MCF 10A (cell line): ENCODE results near the gene KIF1A. TPM values are rescaled to one million over a fixed set of nuclear protein-coding genes. Genes with fewer than 3 reads are reported as not detected.
A peak's percentile ranks its signal among the peaks of the same experiment; 100 is the strongest.

Experiments used
- BruUV-seq: library from RNA; stranded (reverse); fragments of 400-500 nt; replicated peaks from 2 replicates; lab custom pipeline; 2021; lab: Mats Ljungman, UMichigan
- CTCF ChIA-PET: fragments of 300-600 bp; sonication (Branson Sonifier 250); formaldehyde crosslinking; extraction: SDS; loops from one replicate; lab custom pipeline; 2021; ENCODE audit warnings: antibody characterized with exemption, inconsistent platforms; lab: Yijun Ruan, JAX
- POLR2A ChIA-PET: fragments of 300-600, 350-650 bp; sonication (Branson Sonifier 250); formaldehyde crosslinking; extraction: SDS; loops from one replicate; lab custom pipeline; 2020; ENCODE audit warnings: antibody characterized with exemption, inconsistent platforms; lab: Yijun Ruan, JAX
- DNase-seq: peaks from one replicate; pipeline ENCODE4 v3.0.0-alpha.2; 2018; ENCODE audit not compliant: unreplicated experiment
- H3K27ac Mint-ChIP-seq: one replicate; pipeline ENCODE4 v1.8.0; 2022; ENCODE audit warnings: mild to moderate bottlenecking, low read depth, mixed read lengths; ENCODE audit not compliant: unreplicated experiment
- H3K27me3 Mint-ChIP-seq: one replicate; pipeline ENCODE4 v1.8.0; 2022; ENCODE audit warnings: mixed read lengths; ENCODE audit not compliant: insufficient read depth, unreplicated experiment
- H3K36me3 Mint-ChIP-seq: one replicate; pipeline ENCODE4 v1.8.0; 2022; ENCODE audit warnings: mild to moderate bottlenecking, moderate library complexity, mixed read lengths; ENCODE audit not compliant: insufficient read depth, unreplicated experiment
- H3K4me1 Mint-ChIP-seq: one replicate; pipeline ENCODE4 v1.8.0; 2022; ENCODE audit warnings: mixed read lengths; ENCODE audit not compliant: insufficient read depth, unreplicated experiment
- H3K4me3 Mint-ChIP-seq: one replicate; pipeline ENCODE4 v1.8.0; 2022; ENCODE audit warnings: mild to moderate bottlenecking, moderate library complexity, mixed read lengths; ENCODE audit not compliant: unreplicated experiment
- H3K9me3 Mint-ChIP-seq: one replicate; pipeline ENCODE4 v1.8.0; 2022; ENCODE audit warnings: mixed read lengths; ENCODE audit not compliant: unreplicated experiment
- CTCF ChIP-seq: fragments of 200-600 bp; IDR thresholded peaks from one replicate; pipeline ENCODE4 v1.8.0; 2022; ENCODE audit warnings: antibody characterized with exemption, mild to moderate bottlenecking; ENCODE audit not compliant: unreplicated experiment
- intact Hi-C: fragments of 100-400 bp; cut with micrococcal nuclease; formaldehyde crosslinking; loops from 2 replicates; pipeline ENCODE4 v1.14.1; 2022
- total RNA-seq: library from RNA; stranded (reverse); gene quantifications from 2 replicates; pipeline ENCODE4 v1.2.3, GENCODE V29; 2022

Gene KIF1A
- total RNA-seq, 1 experiment from 2014 or later: not detected

GRCh38 chr2:240840435-240841060 is 20.5 kb upstream of the KIF1A start:
- Mint-ChIP-seq H3K27me3 (peaks cover 76% of the 10 kb centered on the region), H3K9me3 (no peaks in the 10 kb centered on the region), H3K27ac (no peak overlapping the region), H3K4me3 (no peak overlapping the region), H3K4me1 (no peaks in the 10 kb centered on the region), H3K36me3 (no peaks in the 10 kb centered on the region)
- ChIA-PET POLR2A (interaction anchor here (0.7 to 1.4 kb wide), 4 partner anchors 254 to 279 kb away, joined by 3 to 4 read pairs (median 4); partner anchors contain the start of gene CAPN10), CTCF (interaction anchor here (0.5 to 4.1 kb wide), 29 partner anchors 9 to 993 kb away, joined by 3 to 63 read pairs (median 4); partner anchors contain the start of genes PASK and PPP1R7)
- intact Hi-C loops: loop anchor here (1.0 kb wide), 2 partner anchors 30 to 326 kb away; no protein-coding TSS in a partner anchor
- no TSS peak for BruUV-seq
- TF ChIP-seq CTCF: peak; percentile 53
- DNase-seq: peak; percentile 70

DNA sequence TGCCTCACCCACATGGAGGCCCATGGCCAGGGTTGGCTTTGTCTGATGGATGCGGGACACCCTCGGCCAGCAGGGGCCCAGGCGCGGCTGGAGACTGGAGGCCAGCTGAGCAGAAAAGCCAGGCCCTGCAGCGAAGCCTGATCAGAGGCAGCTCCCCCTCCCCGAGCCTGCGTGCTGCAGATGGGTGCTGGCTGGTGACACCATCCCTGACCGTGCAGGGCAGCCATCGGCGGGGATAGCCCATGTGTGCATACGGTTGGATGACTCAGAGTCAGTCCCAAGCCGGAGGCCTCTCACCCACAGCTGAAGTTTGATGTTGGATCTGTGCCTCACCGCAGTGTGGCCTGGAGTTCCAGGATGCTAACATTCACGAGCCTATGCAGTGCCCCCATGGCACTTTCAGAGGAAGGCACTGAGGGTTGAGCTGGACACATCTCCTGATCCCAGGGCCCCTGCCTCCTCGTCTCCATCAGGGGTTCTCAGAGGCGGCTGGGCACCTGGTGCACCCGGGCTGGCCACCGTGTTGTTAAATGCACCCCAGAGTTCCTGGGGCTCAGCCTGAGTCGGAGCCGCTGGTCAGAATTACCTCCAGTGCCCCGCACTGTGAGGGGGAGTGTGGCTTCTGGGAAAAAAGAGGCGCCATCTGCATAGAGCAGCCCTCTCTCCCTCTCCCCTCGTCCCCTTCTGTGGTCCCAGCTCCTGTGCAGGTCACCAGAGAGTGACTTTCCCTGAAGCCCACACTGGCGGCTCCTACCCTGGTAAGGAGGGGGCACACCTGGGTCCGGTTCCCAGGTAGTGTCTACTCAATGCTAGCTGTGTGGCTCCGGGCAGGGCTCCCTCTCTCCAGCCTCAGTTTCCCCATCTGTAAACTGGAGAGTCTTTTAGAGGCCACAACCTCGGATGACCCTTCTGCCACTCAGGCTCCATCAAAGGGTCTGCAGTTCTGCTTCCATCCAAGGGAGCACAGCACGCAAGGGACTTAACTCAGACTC is 19.4 kb upstream of the KIF1A start:
- Mint-ChIP-seq H3K27ac (no peak overlapping the region), H3K27me3 (peaks cover 72% of the 10 kb centered on the region), H3K9me3 (no peaks in the 10 kb centered on the region), H3K36me3 (no peaks in the 10 kb centered on the region), H3K4me1 (no peaks in the 10 kb centered on the region), H3K4me3 (no peak overlapping the region)
- DNase-seq: no peak
- TF ChIP-seq CTCF: no peak
- no TSS peak for BruUV-seq
- ChIA-PET POLR2A (interaction anchor here (0.7 to 1.0 kb wide), 2 partner anchors 201 to 271 kb away, joined by 3 to 4 read pairs; no protein-coding TSS in a partner anchor), CTCF (interaction anchor here (0.6 to 4.1 kb wide), 17 partner anchors 10 to 717 kb away, joined by 3 to 63 read pairs (median 4); partner anchors contain the start of genes PASK and PPP1R7)
- intact Hi-C loops: loop anchor here (1.0 kb wide), 2 partner anchors 29 to 325 kb away; no protein-coding TSS in a partner anchor

GRCh38 chr2:240837621-240838020 is 17.6 kb upstream of the KIF1A start:
- POLR2A ChIA-PET: interaction anchor here (0.7 kb wide), 1 partner anchor 568 kb away, joined by 3 read pairs; no protein-coding TSS in a partner anchor
- DNase-seq: no peak
- Mint-ChIP-seq H3K27me3 (peaks cover 54% of the 10 kb centered on the region), H3K9me3 (no peaks in the 10 kb centered on the region), H3K4me1 (no peaks in the 10 kb centered on the region), H3K27ac (no peak overlapping the region), H3K4me3 (no peak overlapping the region), H3K36me3 (no peaks in the 10 kb centered on the region)
- TF ChIP-seq CTCF: no peak
- intact Hi-C loops: no loop called here
- no TSS peak for BruUV-seq
- CTCF ChIA-PET: interaction anchor here (0.6 to 4.1 kb wide), 3 partner anchors 14 to 324 kb away, joined by 3 to 63 read pairs (median 8); no protein-coding TSS in a partner anchor
